ENCODE data around the gene ZIC5.

The ZIC5 gene

DNA sequence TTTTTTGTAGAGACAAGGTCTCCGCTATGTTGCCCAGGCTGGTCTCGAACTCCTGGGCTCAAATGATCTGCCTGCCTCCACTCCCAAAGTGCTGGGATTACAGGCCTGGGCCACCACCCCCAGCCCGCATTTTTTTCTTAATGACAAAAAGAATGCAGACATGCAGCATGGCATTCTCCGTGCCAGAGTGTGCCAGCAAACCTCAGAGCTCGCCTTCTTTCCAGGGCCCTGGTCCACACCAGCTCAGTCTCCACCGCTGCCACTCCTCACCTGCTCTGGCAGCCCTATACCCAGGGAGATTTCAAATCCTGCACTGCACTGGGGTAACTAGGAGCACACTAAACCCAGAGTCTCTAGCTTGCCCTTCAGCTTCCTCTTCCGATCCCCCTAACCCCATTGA, 41.7 kb downstream of the ZIC5 start:
- DNase-seq: no peak

DNA sequence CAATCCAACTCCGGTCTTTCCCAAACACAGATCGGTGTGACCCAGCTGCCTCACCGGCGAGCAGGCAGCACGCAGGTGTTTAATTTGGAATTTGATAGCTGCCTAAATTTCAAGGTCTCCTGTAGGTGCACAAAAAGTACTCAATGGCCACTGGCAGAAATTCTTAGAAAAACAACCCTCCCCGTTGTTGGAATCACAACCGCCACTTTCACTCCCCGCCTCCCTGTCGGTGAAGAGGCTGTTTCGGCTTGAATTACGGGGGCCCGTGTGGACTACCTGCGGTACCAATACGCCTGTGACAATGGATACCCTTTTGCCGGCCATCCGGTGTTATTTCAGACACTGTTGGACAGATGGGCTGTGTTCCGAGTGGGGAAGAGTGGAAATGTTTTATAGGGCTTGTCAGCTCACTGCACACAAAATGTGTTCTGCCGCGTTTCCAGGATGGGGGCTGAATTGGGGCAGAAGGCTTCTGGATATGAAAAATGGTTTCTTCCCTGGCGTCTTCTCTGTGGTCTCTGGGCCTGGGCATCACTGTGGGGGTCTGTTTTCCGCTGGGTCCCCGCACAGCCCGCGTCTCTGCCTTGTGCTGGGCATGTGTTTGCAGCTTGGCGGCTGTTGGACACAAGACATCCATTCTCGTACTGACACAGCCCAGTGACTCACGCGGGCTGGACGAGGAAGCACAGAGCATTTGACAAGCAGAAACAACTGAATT, 45.4 kb downstream of the ZIC5 start:
- DNase-seq: no peak

DNA sequence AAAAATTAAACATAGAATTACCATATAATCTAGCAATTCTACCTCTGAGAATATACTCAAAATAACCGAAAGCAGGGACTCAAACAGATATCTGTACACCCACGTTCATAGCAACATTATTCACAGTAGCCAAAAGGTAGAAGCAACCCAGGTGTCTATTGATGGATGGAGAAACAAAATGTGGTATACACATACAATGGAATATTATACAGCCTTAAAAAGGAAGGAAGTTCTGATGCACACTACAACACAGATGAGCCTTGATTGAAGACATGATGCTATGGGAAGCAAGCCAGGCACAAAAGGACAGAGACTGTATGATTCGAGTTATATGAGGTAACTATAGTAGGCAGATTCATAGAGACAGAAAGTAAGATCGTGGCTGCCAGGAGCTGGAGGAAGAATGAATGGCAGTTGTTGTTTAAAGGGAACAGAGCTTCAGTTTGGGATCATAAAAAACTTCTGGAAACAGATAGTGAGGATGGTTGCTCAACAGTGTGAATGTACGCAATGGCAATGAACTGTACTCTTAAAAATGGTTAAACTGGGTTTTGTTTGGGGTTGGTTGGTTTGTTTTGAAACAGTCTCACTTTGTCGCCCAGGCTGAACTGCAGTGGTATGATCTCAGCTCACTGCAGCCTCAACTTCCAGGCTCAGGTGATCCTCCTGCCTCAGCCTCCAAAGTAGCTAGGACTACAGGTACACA, 47.5 kb downstream of the ZIC5 start:
- no peak for DNase-seq

DNA sequence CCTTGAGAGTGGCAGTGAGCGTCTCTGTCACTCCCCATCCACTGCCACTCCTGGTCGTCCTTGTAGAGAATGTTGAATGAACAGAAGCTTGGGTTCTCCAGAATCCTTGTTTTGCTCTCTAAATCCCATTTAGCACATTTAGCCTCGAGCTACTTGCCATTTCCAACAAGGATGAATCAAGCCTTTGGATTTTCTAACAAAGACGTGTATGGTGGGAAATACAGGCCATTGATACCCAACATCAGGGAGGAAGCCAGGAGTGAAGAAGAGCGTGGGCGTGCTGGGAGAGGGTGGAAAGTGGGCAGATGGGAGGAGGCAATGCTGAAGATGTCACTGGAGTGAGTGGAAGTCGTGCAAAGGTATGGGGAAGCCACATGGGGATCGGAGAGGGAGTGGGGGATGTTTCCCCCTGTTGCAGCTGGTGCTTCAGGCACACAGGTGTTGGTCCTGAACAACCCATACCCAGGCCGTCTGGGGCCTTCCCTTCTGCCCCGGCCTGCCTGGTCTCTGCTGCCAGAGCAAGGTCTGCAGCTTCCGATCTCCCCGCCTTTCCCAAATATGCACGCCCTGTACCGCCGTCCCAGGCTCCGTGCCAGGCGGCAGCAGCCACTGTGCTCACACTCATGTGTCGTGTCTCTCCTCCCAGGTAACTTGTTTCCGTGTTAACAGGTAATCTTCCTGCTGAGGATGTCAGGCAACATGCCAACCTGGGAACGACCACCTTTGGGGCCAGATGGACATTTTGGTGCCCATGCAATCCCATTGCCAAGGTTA, 48.7 kb downstream of the ZIC5 start:
- no peak for DNase-seq

DNA sequence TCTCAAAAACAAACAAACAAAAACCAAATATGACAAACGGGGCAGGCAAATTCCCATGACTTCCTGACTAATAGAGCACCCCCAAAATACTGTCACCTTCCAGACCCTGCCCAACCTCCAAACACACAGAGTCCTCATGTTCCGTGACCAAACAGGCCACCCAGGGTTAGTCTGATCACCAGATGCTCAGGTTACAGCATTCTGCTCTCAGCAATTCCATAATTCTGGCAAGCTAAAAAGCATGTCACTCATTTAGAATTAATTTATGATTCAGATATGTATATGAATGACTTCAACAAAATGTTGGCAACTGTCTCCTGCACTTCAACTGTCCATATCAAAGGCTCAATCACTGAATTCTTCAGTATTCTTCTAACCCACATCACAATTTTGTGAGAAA, 52.4 kb downstream of the ZIC5 start:
- DNase-seq: no peak

DNA sequence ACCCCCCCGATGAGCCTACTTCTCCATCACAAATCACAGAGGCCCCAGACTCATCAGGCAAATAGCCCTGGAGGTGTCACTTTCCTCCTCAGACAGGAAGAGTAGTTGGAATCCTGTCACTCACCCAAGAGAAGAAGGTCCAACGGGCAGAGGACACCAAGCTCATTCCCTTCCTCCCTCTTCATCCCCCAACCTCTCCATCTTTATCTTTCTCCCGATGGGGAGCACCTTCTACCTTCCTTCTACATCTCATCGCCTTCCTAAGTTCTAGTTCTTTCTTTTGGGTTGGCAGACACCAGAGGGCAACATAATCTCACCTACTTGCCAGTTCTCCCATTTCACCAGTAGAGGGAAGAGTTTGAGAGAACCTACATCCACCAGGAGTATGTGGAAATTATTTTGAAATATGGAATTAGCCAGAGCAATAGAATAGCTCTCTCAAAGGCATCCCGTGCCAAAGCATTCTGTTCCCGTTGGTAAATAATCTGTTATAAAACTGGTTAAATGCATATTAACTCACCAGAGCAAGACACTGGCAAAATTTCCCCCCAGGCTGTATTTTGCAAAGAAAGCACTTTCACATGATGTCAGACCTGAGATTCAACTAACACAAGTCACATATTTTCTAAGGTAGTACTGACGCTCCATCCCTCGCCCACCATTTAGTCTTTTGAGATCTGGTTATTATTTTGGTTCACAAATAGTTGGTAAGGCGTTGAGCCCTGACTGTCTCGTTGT, 55.0 kb downstream of the ZIC5 start:
- DNase-seq: peak; percentile 48

DNA sequence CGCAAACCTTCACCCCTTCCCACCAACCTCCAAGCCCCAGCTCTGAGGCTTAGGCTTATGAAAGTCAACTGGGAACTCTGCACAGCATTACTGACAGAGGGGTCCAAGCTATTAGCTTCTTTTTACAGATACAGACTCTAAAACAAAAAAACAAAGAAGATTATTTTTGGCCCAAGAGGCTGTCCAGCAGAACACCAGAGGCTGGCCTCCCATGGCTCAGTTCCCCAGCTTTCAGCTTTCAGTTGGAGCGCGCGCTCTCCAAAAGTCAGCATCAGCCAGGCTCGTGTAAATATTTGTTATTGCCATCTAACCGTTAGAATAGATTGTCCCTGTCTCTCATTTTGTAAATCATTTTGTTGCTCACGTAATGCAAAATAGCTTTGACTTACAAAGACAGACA, 58.4 kb downstream of the ZIC5 start:
- DNase-seq: no peak
